GM21423 (cell line): Measurements from ENCODE around the gene SLC9A3.
A peak's percentile ranks its signal among the peaks of the same experiment; 100 is the strongest.

Experiments used
- ATAC-seq: cut with Tn5 transposase; IDR thresholded peaks from one replicate; pipeline ENCODE4 v1.9.1; 2021; ENCODE audit warnings: mild to moderate bottlenecking, moderate library complexity; ENCODE audit not compliant: unreplicated experiment

Gene SLC9A3

GRCh38 chr5:464446-464842 lies 59.8 kb downstream of the SLC9A3 start:
- no peak for ATAC-seq

- no peak for ATAC-seq
Measured at GRCh38 chr5:463952-464351, 60.3 kb downstream of the SLC9A3 start.

- ATAC-seq: no peak
Measured at GRCh38 chr5:463301-463700, 60.9 kb downstream of the SLC9A3 start.

GRCh38 chr5:462051-462481 lies 62.2 kb downstream of the SLC9A3 start:
- ATAC-seq: no peak

GRCh38 chr5:460273-460625 lies 64.0 kb downstream of the SLC9A3 start:
- ATAC-seq: no peak

GRCh38 chr5:459562-460272 lies 64.5 kb downstream of the SLC9A3 start:
- no peak for ATAC-seq

- ATAC-seq: peak; percentile 67
Measured at GRCh38 chr5:458547-459353, 65.5 kb downstream of the SLC9A3 start.

- no peak for ATAC-seq
Measured at GRCh38 chr5:457195-457961, 66.9 kb downstream of the SLC9A3 start.

GRCh38 chr5:456351-457194 lies 67.7 kb downstream of the SLC9A3 start:
- no peak for ATAC-seq

- ATAC-seq: no peak
Measured at GRCh38 chr5:455806-456205, 68.4 kb downstream of the SLC9A3 start.

- no peak for ATAC-seq
Measured at GRCh38 chr5:454936-455335, 69.3 kb downstream of the SLC9A3 start.

- no peak for ATAC-seq
Measured at GRCh38 chr5:453725-454481, 70.3 kb downstream of the SLC9A3 start.

- ATAC-seq: no peak
Measured at GRCh38 chr5:452978-453710, 71.1 kb downstream of the SLC9A3 start.

GRCh38 chr5:451587-452458 lies 72.4 kb downstream of the SLC9A3 start:
- ATAC-seq: no peak

- no peak for ATAC-seq
Measured at GRCh38 chr5:449151-449550, 75.1 kb downstream of the SLC9A3 start.

GRCh38 chr5:448766-449090 lies 75.5 kb downstream of the SLC9A3 start:
- ATAC-seq: no peak

- no peak for ATAC-seq
Measured at GRCh38 chr5:448061-448765, 76.0 kb downstream of the SLC9A3 start.

- no peak for ATAC-seq
Measured at GRCh38 chr5:447501-447900, 76.7 kb downstream of the SLC9A3 start.
